Stimulated activated CD8-positive, alpha-beta memory T cell treated with anti-CD3 and anti-CD28 coated beads, Interleukin-15, amount 100 ng/mL, for 24 hours (primary cell): ENCODE data around the gene DGKA.
"Not testable (repeated sequence)": the region's sequence is repeated elsewhere in the genome, so short reads cannot be mapped to it uniquely, and the experiment has no call there.

Source experiments
- DNase-seq: peaks from one replicate; pipeline ENCODE4 v3.0.0-alpha.2; 2020; ENCODE audit warnings: low read depth

The DGKA gene

DNA sequence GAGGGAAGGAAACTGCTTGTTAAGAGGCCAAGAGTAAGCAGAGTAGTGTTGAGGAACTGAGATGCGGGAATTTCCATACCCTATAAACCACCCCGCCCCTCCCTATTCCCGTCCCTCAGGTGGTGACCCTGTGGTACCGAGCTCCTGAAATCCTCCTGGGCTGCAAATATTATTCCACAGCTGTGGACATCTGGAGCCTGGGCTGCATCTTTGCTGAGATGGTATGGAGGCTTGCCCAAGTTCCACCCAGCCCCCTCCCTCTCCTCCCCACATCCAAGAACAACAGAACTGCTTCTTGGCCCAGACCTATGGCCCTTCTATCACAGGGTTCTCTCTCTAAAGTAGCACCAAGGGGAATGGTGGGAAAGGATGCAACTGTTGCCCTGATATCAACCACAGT is 38.4 kb downstream of the DGKA start:
- DNase-seq, result no peak

DNA sequence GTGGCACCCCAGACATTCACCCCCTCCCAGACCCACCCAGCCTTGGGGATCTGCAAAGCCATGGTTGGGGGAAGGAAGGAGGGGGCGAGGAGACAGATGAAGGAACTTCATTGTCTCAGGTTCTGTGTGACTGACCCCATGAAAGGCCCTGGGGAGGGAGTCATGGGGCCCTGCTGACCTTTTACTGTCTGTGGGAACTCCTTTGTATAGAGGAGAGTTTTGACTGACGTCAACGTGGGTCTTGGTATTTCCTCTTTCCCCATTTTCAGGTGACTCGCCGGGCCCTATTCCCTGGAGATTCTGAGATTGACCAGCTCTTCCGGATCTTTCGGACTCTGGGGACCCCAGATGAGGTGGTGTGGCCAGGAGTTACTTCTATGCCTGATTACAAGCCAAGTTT is 39.8 kb downstream of the DGKA start:
- no peak for DNase-seq

DNA sequence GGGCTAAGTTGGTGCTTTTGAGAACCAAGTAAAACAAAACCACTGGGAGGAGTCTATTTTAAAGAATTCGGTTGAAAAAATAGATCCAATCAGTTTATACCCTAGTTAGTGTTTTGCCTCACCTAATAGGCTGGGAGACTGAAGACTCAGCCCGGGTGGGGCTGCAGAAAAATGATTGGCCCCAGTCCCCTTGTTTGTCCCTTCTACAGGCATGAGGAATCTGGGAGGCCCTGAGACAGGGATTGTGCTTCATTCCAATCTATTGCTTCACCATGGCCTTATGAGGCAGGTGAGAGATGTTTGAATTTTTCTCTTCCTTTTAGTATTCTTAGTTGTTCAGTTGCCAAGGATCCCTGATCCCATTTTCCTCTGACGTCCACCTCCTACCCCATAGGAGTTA is 41.1 kb downstream of the DGKA start:
- DNase-seq, result no peak

DNA sequence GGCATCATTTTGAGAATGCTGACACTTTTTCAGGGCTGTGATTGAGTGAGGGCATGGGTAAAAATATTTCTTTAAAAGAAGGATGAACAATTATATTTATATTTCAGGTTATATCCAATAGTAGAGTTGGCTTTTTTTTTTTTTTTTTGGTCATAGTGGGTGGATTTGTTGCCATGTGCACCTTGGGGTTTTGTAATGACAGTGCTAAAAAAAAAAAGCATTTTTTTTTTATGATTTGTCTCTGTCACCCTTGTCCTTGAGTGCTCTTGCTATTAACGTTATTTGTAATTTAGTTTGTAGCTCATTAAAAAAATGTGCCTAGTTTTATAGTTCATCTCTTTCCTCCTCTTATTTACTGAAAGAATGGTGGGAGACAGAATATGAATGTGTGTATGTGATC is 41.5 kb downstream of the DGKA start:
- no peak for DNase-seq

DNA sequence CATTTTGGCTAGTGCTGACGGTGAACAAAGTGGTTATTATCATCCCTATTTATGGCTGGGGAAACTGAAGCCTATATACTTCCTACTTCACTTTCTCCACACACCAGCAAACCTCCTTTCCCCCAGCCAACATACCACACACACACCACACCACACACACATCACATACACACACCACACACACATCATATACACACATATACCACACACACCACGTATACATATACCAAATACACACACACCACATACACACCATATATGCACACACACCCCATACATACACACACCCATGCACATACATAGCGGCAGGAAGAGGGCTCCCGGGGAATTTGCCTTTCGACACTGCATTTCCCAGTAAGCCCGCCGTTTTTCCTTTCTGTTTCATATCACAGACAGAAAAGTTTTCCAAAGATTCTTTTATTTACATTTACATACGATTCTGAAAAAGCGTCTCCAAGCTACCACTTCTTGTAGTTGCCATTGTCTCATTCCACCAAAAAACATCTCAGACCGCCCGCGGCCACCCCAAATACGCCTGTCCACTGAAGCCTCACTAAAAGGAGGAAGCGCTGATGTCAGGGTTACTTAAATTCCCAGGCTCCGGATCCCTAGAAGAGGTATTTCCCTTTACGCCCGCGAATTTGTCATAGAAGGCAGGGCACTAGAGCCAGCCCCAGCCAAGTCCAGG is 42.1 kb downstream of the DGKA start:
- DNase-seq, result no peak

DNA sequence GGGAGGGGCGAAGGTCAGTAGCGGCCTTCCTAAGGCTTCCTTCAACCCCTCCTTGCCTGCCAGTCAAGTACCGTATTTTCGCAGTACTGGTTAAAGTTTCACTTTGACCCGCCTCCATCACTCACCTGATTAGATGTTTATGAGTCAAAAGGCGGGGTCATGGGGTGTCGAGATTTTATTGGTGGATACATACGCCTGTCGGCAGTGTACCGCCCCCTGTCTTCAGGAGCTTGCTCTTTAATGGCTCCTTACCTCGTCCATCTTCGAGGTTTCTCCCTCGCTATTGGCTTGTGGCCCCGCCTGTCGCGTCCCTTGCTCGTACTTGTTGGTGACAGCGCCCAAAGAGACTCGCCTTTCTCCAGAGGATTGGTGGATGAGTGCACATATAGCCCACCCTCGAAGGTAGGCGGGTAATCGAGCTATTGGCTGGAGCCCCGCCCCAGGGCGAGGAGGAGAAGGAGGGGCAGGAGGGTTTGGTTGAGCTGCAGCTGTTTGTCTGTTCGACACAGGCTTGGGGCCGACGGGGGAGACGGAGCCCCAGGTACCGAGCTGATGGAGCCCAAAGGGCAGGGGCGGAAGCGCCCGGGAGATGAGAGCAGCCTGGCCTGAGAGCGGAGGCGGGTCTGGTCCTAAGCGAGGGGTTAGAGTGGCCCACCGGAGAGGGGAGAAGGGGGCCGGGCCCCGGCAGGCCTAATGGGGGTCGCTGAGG is 42.8 kb downstream of the DGKA start, which contains the start of gene RAB5B:
Gene RAB5B (plus strand): TSS at position 480 of the 709 bp plus-strand sequence. CDS start 12,883 bp downstream, outside the sequence.
- peak; percentile 76 for DNase-seq

DNA sequence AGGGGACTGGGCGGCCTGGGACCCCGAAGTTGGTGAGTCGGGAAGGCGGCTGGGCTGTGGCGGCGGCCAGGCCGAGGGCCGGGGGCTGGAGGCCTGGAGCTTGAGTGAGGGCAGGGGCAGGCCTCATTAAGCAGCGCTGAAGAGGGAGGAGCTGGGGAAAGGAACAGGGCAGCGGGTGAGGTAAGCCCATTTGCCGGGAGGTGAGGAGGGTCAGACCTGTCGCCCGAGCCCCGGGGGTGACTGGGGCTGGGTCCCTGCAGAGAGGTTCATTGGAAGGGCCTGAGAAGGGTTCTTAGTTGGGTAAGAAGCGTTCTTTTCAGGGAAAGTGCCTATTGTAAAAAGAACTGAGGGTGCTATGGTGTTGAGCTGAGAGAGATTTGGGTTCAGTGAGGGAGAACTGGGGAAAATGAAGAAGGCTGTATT is 43.4 kb downstream of the DGKA start:
- no peak for DNase-seq

DNA sequence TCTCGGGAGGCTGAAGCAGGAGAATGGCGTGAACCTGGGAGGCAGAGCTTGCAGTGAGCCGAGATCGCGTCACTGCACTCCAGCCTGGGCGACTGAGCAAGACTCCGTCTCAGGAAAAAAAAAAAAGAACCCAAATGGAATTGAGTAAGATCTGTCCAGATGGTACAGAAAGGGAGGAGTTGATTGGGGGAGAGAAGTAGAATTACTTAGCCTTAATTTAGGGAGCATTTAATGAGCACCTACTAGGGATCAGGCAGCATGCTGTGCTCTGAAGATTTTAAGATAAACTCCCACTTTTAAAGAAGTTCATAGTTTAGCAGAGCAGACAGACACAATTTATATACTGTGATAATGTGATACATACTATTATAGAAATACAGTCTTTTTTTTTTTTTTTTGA is 47.4 kb downstream of the DGKA start:
- no peak for DNase-seq

DNA sequence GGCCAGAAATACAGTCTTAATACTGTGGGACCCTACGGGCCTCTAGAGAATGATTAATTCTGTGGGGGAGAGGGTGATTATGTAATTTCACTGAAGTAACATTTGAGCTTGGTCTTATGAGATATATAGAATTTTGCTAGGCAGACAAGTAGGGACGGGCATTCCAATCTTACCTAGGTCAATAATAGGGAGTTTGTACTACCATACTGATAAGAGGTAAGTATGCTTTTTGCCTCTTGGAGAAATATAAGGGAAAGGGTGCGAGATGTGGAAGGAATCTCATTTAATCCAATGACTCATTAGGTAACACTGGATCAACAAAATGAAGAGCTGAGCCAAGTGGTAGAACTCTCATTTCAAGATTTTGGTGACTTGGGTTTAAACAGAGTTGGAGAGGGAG is 48.1 kb downstream of the DGKA start:
- no peak for DNase-seq

DNA sequence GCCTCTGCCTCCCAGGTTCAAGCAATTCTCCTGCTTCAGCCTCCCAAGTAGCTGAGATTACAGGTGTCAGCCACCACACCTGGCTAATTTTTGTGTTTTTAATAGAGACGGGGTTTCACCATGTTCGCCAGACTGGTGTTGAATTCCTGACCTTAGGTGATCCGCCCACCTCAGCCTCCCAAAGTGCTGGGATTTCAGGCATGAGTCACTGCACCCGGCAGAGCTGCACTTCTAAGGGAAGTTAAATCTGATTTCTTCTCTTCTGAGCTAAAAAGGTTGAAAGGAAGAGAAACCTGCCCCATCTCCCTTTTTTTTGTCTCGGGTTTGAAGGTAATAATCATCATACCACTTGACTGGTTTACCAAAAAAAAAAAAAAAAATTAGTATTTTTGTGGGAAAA is 50.9 kb downstream of the DGKA start:
- not testable (repeated sequence) for DNase-seq

DNA sequence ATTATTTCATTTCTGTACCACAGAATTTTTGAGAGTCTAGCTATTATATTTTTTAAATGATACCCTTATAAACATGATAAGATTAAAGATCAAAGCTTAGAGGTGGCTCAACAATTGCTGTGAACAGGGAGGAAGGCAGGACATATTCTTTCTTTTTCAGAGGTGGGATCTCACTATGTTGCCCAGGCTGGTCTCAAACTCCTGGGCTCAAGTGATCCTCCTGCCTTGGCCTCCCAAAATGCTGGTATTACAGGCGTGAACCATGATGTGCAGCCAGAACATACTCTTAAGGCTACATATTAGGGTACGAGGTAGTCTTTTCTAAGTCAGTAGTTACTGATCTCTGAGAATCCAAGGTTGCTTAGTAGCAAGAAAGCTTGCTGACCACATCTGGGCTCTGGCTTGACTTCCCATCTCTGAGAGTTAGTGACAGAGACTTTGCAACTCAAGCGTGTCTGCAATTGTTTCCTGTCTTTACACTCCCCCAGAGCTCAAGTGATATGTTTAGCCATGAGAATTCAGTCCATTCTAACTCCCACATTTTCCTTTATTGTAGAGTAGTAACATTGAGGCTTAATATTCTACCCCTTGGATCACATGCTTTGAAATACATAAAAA is 51.5 kb downstream of the DGKA start:
- DNase-seq, result no peak

DNA sequence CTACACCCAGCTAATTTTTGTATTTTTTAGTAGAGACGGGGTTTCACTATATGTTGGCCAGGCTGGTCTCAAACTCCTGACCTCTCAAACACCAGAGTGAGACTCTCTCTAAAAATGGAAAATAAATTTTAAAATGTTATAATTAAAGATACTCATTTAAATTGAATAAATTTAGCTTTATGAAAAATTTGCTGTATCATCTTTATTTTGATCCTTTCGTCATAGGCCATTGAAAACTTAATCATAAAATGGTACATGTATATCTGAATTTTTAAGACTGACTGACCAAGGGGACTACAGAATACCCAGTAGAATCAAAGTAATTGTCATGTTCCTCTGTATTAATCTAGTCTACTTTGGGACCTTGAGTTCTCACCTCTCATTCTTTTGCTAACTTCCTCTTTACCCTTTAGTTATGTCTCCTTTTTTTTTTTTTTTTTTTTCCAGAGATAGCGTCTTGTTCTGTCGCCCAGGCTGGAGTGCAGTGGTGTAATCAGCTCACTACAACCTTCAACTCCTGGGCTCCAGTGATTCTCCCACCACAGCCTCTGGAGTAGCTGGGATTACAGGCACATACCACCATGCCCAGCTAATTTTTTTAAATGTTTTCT is 52.4 kb downstream of the DGKA start:
- DNase-seq, result no peak

DNA sequence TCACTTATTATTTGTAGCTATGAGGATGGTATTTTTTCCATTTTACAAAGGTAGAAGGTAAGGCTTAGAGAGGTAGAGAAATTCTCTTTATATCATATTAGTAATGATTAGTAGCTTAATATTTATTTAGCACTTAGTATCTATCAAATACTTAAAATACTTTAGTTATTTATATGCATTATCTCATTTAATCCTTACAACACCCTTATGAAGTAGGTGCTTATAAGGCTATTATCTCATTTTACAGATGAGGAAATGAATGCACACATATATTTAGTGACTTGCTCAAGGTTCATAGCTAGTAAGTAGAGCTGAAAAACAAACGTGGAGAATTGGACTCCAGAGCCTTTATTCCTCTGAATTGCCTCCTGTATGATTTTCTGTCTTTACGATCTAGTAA is 53.9 kb downstream of the DGKA start:
- DNase-seq, result no peak

DNA sequence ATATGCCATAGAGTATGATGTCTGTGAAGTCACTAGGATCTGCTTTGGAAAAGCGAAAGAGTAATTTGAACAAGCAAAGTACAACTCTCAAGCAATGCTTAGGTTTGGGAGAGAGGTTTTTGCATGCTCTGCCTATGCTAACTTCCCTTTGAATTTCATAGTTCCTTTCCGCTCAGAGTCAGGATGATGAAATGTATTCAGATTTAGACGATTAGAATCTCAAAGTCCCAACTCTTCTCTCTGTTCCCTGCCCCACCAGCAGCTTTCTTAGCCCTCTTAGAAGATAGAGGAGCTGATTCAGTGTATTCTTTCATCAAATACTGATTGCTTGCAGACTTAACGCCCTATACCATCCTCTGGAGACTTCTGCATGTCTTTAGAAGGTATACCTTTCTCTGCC is 54.4 kb downstream of the DGKA start:
- no peak for DNase-seq

DNA sequence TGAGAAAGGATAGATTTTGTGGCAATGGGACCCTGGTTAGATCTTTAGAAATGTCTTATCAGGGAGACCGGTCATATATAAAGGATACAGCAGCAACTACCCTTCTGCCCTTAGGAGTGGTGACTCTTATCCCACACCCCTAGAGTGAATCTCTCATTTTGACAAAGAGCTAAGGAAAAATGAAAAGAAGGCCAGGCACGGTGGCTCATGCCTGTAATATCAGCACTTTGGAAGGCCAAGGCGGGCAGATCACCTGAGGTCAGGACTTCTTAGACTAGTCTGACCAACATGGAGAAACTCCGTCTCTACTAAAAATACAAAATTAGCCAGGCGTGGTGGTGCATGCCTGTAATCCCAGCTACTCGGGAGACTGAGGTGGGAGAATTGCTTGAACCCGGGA is 55.0 kb downstream of the DGKA start:
- not testable (repeated sequence) for DNase-seq

DNA sequence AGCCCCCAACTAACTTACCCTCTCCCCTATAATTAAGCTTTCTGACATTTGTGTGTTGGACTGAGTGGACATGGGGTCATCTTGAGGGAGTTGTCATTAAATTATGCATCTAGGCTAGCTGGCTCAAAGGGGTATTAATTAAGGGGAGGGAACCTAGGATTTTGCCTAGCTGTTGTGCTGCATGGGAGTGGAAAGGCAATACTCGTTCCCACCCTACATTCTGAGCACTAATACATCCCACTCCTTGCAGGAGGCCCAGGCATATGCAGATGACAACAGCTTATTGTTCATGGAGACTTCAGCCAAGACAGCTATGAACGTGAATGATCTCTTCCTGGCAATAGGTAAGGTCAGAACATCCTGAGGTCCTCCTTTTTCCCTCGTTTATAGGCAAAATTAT is 60.1 kb downstream of the DGKA start:
- no peak for DNase-seq

DNA sequence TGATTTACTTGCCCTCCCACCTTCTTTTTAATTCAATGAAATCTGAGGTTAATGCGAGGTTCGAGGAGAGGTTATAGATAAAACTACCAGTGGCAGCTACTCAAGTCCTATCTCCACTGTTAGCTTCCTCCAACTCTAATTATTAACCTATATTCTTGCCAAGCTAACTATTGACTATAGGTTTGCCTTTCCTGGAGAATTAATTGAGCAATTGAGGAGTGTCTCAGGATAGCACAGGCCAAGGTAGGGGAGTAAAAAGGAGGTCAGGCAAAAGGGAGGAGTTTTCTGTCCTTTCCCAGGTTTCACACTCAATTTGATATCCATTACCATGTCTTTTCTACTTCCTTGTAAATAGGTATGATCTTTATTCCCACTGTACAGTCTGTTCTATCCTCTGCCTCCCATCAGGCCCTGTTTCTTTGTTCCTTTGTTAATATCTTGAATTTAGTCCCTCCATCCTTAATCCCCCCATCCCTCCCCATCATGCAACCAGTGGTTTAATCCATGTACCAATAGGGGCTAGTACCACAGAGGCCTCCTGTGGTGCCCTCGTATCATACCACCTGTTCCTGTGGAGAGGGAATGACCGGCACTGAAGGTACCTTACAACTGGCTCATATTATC is 62.4 kb downstream of the DGKA start:
- DNase-seq, result no peak

DNA sequence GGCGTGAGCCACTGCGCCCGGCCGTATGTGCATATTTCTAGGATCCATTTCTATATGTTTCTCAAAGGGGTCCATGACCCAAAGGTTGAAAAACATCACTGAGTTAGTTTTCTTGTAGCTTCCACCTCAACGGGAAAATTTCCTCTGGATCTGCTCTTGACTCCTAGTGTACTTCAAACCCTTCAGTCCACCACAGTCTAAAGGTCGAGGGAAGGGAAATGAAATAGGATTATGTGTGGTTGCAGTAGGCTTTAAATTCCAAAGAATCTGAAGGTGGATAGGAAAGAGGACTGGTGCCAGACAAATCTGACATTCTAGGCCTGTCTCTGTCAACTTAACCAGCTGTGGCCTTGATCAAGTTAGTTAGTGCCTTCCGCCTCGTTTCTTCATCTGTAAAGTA is 64.4 kb downstream of the DGKA start:
- DNase-seq, result no peak

DNA sequence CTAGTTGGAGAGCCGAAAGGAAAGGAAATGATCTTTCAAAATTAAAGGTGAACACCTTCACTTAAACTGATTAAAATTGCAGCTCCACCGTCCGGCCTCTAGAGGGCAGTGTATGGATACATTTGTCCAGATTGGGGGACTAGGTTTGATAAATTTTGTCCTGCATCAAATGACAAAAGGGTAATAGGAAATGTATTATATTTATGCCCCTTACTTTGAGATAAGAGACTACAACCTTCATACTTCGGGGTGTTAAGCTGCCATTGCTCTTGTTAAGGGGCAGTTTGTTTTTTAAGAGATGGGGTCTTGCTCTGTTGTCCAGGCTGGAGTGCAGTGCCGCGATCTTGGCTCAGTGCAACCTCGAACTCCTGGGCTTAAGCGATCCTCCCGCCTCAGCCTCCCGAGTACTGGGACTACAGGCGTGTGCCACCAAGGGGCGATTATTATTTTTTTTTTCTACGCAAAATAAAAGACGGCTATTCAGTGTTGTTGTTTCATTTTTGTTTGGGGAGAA is 65.3 kb downstream of the DGKA start:
- DNase-seq, result no peak

DNA sequence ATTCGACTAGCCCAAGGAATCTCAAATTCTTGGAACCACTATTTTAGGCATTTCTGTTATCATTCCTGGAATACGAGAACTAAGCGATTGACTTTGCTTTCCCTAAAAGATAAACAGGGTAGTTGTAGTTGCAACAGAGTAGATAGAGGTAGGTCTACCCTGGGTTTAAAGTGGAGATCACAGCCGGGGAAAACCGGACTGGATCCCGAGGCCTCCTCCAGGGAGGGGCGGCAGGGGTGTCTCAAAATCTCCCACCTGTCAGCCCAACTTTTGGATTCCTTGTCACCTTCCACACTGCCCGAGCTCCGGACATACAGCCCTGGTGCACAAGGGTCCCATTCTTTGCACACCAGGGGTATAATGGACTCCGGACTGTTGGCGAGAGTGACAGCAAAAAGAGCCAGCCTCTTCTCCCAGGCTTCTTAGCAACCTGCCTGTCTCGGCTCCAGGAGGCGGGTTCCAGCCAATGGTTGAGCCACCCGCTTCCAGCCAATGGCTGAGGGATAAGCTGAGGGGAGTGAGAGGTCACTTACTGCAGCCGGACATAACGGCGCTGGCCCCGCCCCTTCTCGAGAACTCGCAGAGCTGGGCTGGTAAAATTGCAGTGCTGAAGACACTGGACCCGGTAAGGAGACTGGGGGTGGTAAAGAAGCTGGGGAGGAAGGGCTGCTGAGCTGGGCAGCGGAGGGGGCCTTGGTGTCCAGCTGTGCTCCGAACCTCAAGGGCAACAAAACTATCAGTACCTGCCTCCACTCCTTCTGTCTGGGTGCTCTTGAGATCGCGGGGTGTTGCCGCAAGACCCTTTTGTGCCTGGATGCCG is 66.0 kb downstream of the DGKA start, which contains the start of gene SUOX:
Gene SUOX (plus strand): TSS at position 562 of the 820 bp plus-strand sequence. CDS start 4,946 bp downstream, outside the sequence.
- DNase-seq, result no peak

DNA sequence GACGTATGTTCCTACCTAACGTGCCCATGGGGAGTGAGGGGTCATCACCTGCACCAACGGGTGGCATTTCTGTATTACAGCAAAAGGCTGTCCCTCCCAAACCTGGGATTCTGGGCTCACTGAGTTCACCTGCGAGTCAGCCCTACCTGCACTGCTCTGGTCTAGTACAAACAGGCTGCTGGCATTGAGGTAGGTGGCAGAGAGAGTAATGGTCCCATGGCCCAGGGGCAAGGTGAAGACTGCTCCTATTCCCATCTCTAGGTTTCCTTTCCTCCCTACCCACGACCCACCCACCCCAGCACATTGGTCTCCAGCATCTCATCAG is 66.5 kb downstream of the DGKA start:
- DNase-seq, result no peak
